GM12873 (cell line): ENCODE data around the gene TMEM63B.

Experiments used
- TF ChIP-seq, protein P1 (sequence below): IDR thresholded peaks from 2 replicates; pipeline ENCODE4 v1.5.1; 2012; ENCODE audit warnings: low read depth, mild to moderate bottlenecking, moderate library complexity, low read length, control low read depth; ENCODE audit not compliant: insufficient read depth; ENCODE audit errors: missing control alignments

TMEM63B gene

DNA sequence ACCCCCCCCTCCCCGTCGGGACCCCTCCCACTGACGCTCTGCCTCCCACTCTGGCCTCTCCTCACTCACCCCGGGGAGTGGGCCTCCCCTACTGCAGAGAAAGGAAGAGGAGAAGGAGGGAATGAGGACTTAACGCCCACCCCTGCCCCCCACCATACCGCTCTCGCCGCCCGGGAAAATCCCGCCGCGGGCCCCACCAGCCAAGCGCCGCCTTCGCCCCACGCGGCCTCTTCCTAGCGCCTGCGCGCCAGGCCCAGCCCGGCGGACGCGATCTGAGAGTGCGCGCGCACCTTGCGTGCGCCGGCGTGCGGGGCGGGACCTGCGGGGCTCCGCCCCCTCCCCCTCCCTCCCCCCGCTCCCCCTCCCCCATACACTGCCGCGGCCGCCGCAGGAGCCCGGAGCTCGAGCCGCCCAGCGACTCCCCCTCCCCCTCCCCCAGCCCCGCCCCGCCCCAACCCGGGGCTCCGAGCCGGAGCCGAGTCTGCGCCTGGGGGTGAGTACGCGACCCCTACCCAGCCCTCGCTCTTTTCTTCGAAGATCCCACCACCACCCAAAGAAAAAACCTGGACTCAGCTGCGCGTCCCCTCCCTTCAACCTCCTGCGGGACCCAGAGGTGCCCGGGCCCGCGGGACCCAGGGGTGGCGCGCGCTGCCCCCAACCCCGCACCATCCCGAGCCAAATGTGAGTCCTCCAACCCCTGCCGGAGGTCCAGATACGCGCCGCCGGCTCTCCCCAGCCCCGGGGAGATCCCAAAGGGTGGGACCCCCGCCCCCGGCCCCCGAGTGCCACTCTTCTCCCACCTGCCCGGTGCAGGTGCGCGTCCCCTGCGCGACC, at the start of gene TMEM63B, which contains the start of gene MRPL14:
TSS of gene TMEM63B (plus strand) at position 369 of the 834 bp plus-strand sequence. CDS start 7,031 bp downstream, outside the sequence.
TSS of gene MRPL14 (minus strand) at position 267 of the 834 bp plus-strand sequence. CDS start 10,841 bp downstream, outside the sequence.
- TF ChIP-seq, protein P1, sequence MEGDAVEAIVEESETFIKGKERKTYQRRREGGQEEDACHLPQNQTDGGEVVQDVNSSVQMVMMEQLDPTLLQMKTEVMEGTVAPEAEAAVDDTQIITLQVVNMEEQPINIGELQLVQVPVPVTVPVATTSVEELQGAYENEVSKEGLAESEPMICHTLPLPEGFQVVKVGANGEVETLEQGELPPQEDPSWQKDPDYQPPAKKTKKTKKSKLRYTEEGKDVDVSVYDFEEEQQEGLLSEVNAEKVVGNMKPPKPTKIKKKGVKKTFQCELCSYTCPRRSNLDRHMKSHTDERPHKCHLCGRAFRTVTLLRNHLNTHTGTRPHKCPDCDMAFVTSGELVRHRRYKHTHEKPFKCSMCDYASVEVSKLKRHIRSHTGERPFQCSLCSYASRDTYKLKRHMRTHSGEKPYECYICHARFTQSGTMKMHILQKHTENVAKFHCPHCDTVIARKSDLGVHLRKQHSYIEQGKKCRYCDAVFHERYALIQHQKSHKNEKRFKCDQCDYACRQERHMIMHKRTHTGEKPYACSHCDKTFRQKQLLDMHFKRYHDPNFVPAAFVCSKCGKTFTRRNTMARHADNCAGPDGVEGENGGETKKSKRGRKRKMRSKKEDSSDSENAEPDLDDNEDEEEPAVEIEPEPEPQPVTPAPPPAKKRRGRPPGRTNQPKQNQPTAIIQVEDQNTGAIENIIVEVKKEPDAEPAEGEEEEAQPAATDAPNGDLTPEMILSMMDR: no peak

DNA sequence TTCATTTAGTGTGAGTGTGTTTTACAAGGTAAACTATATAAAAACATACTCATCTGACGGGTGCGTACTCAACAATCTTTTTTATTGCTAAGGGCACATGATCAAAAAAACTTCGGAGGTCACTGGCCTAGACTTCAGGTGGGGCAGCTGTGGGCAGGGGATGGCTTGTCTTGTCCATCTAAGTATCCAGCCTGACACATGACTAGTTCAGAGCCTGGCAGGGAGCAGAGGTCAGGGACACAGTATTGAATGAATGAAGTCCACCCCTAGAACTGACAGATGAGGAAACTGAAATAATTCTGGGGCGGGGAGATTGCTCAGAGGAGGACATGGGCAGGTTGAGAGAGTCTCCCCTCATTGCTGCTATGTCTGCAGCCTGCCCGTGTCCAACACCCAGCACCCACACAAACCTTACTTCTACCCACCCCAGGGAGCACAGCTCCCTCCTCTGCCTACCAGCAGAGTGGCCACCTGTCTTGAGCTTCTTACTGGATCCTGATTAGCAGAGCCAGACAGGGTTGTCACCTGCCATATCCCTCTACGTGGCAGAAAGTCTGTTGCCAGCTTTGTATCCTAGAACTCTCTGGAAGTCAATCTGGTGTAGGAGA, 49.0 kb upstream of the TMEM63B start:
- TF ChIP-seq, protein P1: no peak

DNA sequence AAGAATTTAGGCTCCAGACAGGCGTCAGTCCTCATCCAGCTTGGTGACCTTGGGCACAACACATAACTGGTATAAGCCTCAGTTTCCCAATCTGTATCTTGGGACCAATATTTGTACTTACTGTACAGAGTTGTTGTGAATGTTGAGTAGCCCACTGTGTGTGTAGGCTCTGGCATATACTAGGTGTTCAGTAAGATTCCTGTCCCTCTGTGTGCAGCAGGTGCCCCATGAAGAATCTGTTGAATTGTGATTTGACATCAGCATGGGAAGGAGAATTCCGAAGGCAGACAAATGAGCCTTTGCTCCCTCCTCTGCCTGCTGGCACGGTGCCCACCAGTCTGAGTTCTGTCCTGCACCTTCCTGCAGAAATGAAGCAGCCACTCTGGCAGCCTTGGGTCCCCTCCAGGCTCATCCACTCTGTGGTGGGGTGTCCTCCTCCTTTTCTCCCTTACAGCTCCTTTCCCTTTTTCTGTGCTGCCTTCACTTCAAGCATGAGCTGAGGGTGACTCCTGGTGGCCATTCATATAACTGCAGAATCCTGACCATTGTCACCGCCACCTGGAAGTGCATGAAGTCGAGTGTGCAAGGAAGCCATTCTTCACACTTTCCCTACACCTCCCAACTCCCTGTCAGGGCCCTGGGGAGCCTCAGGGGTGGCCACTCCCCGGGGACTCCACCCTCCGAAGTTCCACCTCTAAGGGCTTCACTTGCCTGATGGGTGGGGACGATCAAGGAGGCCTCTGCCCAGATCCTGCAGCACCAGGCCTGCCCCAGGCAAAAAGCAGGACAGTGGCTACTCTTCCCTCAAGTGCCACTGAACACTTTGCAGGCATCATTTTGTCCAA, 48.3 kb upstream of the TMEM63B start:
- TF ChIP-seq, protein P1: peak; percentile 94

DNA sequence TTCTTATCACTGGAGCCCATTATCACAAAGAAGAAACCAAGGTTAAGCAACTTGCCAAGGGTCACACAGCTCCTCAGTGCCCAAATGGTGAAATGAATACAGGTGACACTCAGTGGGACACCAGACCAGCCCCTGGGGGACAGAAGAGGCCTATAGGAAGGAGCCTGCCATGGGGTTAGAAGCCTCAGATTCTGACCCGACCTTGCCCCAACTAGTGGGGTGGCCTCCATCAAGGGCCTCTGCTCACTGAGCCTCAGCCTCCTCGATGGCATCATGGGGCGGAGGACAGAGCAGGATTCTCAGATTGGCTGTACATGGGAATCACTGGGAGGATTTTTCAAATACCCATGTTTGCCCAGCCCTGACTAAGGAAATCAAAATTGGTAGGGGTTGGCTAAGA, 47.7 kb upstream of the TMEM63B start:
- TF ChIP-seq, protein P1: no peak

DNA sequence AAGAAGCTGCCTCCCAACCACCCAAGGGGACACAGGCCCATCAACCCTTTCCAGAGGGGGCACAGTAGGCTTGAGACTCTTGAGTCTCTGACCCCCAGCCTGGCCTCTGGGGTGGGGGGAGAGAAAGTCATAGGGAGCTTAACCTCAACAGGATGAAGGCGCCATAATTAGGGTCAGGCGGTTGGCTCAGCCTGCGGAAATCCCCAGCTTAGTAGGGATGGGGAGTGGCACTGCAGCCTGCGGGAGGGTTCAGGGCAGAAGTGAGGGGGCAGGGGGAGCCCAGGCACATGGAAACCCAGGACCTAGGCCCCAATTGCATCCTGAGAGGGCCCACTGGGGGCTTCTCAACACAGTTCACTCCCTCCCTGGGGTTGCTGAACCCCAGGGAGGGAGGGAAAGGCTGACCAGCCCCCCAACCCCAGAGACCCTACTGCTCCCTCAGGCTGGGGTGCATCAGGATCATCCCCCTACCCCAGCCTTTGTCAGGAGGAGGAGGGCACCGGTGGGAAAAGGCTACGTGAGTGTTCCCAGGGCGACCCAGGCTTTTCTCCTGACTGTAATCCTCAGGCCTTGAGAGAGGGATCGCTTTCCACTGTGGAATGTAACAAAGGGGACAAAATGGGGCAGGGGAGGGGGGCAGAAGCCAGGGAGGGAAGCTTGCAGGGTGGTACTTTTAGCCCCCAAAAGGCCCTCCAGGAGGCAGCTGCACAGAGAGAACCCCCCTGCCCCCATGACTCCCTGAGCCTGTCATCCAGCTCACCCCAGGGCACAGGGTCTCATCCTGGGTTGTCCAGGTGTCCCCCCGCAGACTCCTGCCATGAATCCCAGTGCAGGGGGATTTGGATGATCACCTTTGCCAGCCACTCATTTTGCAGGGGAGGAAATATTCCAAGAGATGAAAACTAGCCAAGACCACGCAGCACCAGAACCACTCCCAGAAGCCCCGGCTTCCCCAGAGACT, 46.5 kb upstream of the TMEM63B start:
- TF ChIP-seq, protein P1: no peak

DNA sequence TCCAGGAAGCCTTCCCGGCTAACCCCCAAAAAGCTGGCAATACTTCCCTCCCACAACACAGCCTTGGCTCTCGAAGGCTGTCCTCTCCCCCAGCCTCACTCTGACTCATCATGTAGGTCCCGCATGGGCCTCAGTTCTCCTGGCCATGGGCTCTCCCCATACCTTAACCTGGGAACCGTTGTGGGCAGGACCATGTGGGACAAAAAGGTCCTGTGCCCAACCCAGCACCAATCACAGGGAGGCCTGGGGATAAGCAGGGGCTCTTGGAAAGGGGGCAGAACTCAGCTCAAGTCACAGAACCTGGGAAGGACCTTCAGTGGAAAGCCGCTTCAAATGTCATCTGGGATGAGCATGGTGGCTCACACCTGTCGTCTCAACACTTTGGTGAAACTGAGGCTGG, 45.6 kb upstream of the TMEM63B start:
- TF ChIP-seq, protein P1: no peak
